Measurements from ENCODE around the gene FAM171A2.

DNA sequence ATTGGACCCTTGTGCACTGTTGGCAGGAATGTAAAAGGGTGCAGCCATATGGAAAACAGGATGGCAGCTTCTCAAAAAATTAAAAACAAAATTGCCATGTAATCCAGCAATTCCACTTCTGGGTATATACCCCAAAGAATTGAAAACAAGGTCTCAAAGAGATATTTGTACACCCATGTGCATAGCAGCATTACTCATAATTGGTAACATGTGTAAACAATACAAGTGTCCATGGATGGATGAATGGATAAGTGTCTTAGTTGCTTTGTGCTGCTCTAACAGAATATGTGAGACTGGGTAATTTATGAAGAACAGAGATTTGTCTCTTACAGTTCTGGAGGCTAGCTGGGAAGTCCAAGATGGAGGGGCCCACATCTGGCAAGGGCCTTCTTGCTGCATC lies 59.0 kb downstream of the FAM171A2 start:
- TF ChIP-seq, protein P1, sequence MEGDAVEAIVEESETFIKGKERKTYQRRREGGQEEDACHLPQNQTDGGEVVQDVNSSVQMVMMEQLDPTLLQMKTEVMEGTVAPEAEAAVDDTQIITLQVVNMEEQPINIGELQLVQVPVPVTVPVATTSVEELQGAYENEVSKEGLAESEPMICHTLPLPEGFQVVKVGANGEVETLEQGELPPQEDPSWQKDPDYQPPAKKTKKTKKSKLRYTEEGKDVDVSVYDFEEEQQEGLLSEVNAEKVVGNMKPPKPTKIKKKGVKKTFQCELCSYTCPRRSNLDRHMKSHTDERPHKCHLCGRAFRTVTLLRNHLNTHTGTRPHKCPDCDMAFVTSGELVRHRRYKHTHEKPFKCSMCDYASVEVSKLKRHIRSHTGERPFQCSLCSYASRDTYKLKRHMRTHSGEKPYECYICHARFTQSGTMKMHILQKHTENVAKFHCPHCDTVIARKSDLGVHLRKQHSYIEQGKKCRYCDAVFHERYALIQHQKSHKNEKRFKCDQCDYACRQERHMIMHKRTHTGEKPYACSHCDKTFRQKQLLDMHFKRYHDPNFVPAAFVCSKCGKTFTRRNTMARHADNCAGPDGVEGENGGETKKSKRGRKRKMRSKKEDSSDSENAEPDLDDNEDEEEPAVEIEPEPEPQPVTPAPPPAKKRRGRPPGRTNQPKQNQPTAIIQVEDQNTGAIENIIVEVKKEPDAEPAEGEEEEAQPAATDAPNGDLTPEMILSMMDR (IDR thresholded peaks at IDR 0.05) = no peak
- no peak for TF ChIP-seq POLR2A (IDR thresholded peaks at IDR 0.05; ENCODE audit: low read depth)

Measured in esophagus muscularis mucosa (tissue), 3 donors.